Measurements from ENCODE around the gene INTU. TPM values are rescaled to one million over a fixed set of nuclear protein-coding genes. Genes with fewer than 3 reads are reported as not detected.

Gene INTU
- total RNA-seq, 1 experiment from 2014 or later: 1.1 TPM

- H3K4me2 ChIP-seq (ENCODE audit: low read length): no peak overlapping the region
- intact Hi-C loops (cut with micrococcal nuclease): no loop called here
- no peak for DNase-seq
These were observed 23.3 kb upstream of the INTU start for GRCh38 chr4:127609484-127609883.

GRCh38 chr4:127610488-127610887 is 22.3 kb upstream of the INTU start:
- CTCF ChIA-PET: no interaction called here

More at GRCh38 chr4:127609484-127609883, 23.3 kb upstream of the INTU start:
- Histone ChIP-seq H3K36me3 (ENCODE audit: low read depth, low read length) (no peaks in the 10 kb centered on the region), H3F3A (ENCODE audit: low read length, unreplicated experiment) (no peaks in the 10 kb centered on the region), H3K79me2 (ENCODE audit: low read length) (no peaks in the 10 kb centered on the region), H3K4me3 (ENCODE audit: low read length) (no peak overlapping the region), H3K9me3 (ENCODE audit: low read length) (no peaks in the 10 kb centered on the region), H4K20me1 (ENCODE audit: low read length) (no peaks in the 10 kb centered on the region), H3K4me1 (ENCODE audit: insufficient read depth, low read length) (no peaks in the 10 kb centered on the region), H3K9me2 (replicated peaks; ENCODE audit: low read length) (no peaks in the 10 kb centered on the region), H3K27ac (ENCODE audit: low read length) (no peak overlapping the region), H3K9ac (ENCODE audit: low read length) (no peak overlapping the region), H3K27me3 (ENCODE audit: low read length) (no peaks in the 10 kb centered on the region), H2AFZ (ENCODE audit: low read length) (no peak overlapping the region)
- ChIA-PET POLR2A (ENCODE audit: unreplicated experiment) (no interaction called here), CTCF (no interaction called here)
- no TSS peak for BruUV-seq (replicated peaks)
- no peak for ATAC-seq
- TF ChIP-seq EZH2 (IDR thresholded peaks at IDR 0.05; ENCODE audit: low read length, unreplicated experiment) (no peak), CTCF (conservative IDR thresholded peaks at IDR 0.05; ENCODE audit: low read depth, low read length) (no peak), EZH2phosphoT487 (IDR thresholded peaks at IDR 0.05; ENCODE audit: borderline replicate concordance, low read length) (no peak)

GRCh38 chr4:127616898-127617297 is 15.9 kb upstream of the INTU start:
- Histone ChIP-seq H3K4me2 (ENCODE audit: low read length) (no peak overlapping the region), H3K79me2 (ENCODE audit: low read length) (no peaks in the 10 kb centered on the region), H3F3A (ENCODE audit: low read length, unreplicated experiment) (no peaks in the 10 kb centered on the region), H3K36me3 (ENCODE audit: low read depth, low read length) (no peaks in the 10 kb centered on the region), H3K27me3 (ENCODE audit: low read length) (no peaks in the 10 kb centered on the region), H4K20me1 (ENCODE audit: low read length) (no peaks in the 10 kb centered on the region), H3K4me3 (ENCODE audit: low read length) (no peak overlapping the region), H2AFZ (ENCODE audit: low read length) (no peak overlapping the region), H3K4me1 (ENCODE audit: insufficient read depth, low read length) (no peaks in the 10 kb centered on the region), H3K9me3 (ENCODE audit: low read length) (no peaks in the 10 kb centered on the region), H3K27ac (ENCODE audit: low read length) (no peak overlapping the region), H3K9me2 (replicated peaks; ENCODE audit: low read length) (no peaks in the 10 kb centered on the region), H3K9ac (ENCODE audit: low read length) (no peak overlapping the region)
- POLR2A ChIA-PET (ENCODE audit: unreplicated experiment): no interaction called here
- ATAC-seq (no peak), DNase-seq (no peak)
- BruUV-seq (replicated peaks): no TSS peak
- CTCF ChIA-PET: no interaction called here
- no peak for TF ChIP-seq EZH2phosphoT487 (IDR thresholded peaks at IDR 0.05; ENCODE audit: borderline replicate concordance, low read length)
- TF ChIP-seq EZH2 (IDR thresholded peaks at IDR 0.05; ENCODE audit: low read length, unreplicated experiment): no peak
- no peak for TF ChIP-seq CTCF (conservative IDR thresholded peaks at IDR 0.05; ENCODE audit: low read depth, low read length)
- intact Hi-C loops (cut with micrococcal nuclease): no loop called here

More at GRCh38 chr4:127610488-127610887, 22.3 kb upstream of the INTU start:
- Histone ChIP-seq H4K20me1 (ENCODE audit: low read length) (no peaks in the 10 kb centered on the region), H3K9ac (ENCODE audit: low read length) (no peak overlapping the region), H3K4me3 (ENCODE audit: low read length) (no peak overlapping the region), H3K27ac (ENCODE audit: low read length) (no peak overlapping the region), H3K4me2 (ENCODE audit: low read length) (no peak overlapping the region), H3K9me3 (ENCODE audit: low read length) (no peaks in the 10 kb centered on the region), H2AFZ (ENCODE audit: low read length) (no peak overlapping the region), H3K9me2 (replicated peaks; ENCODE audit: low read length) (no peaks in the 10 kb centered on the region), H3F3A (ENCODE audit: low read length, unreplicated experiment) (no peaks in the 10 kb centered on the region), H3K4me1 (ENCODE audit: insufficient read depth, low read length) (no peaks in the 10 kb centered on the region), H3K79me2 (ENCODE audit: low read length) (no peaks in the 10 kb centered on the region), H3K27me3 (ENCODE audit: low read length) (no peaks in the 10 kb centered on the region), H3K36me3 (ENCODE audit: low read depth, low read length) (no peaks in the 10 kb centered on the region)
- intact Hi-C loops (cut with micrococcal nuclease): no loop called here
- DNase-seq (no peak), ATAC-seq (no peak)
- POLR2A ChIA-PET (ENCODE audit: unreplicated experiment): no interaction called here
- no TSS peak for BruUV-seq (replicated peaks)
- TF ChIP-seq EZH2 (IDR thresholded peaks at IDR 0.05; ENCODE audit: low read length, unreplicated experiment) (no peak), CTCF (conservative IDR thresholded peaks at IDR 0.05; ENCODE audit: low read depth, low read length) (no peak), EZH2phosphoT487 (IDR thresholded peaks at IDR 0.05; ENCODE audit: borderline replicate concordance, low read length) (no peak)

Data from PC-3 (cell line).